ENCODE measurements around the gene MRPL27. TPM values are rescaled to one million over a fixed set of nuclear protein-coding genes. Genes with fewer than 3 reads are reported as not detected.

The MRPL27 gene
- total RNA-seq, 2 experiments from 2014 or later, result 65.7 to 81.8 TPM

DNA sequence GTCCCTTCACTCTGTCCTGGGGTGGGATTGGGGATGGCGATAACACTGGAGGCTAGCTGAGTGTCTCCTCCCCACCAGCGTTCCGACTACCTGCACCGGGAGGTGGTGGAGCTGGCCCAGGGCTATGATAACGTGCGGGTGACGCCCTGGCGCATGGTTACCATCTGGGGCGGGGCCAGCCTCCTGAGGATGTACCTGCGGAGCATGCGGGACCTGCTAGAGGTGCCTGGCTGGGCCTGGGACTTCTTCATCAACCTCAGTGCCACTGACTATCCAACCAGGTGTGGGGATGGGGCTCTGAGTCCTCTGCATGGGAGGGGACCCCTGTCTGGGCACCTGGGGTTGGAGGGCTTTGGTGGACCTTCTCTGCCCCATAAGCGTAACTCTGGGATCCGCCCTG is 18.2 kb downstream of the MRPL27 start:
- no peaks in the 10 kb centered on the region for H3K9me3 Mint-ChIP-seq (ENCODE audit: low read depth)
- H3K4me3 Mint-ChIP-seq, result no peak overlapping the region
- ATAC-seq (no peak), DNase-seq (peak; percentile 37)
- peaks cover 8% of the 10 kb centered on the region for H3K36me3 Mint-ChIP-seq
- no peaks in the 10 kb centered on the region for H3K27me3 Mint-ChIP-seq
- no peak overlapping the region for H3K27ac Mint-ChIP-seq
- H3K4me1 Mint-ChIP-seq, result peaks cover under 1% of the 10 kb centered on the region
- CTCF ChIA-PET, result no interaction called here

DNA sequence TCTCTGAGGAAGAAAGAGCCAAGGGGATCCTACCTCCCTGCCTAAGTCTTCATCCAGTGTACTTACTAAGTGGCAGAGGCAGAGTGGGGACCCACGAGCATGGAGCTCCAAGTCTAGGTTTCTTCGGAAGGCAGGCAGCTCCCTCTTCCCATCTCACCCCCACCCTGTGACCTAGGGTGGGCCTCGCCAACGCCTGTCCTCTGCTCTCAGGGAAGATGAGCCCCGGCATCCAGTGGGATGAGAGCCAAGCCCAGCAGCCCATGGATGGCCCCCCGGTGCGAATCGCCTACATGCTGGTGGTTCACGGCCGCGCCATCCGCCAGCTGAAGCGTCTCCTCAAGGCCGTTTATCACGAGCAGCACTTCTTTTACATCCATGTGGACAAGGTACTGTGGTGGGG is 18.8 kb downstream of the MRPL27 start:
- peaks cover 8% of the 10 kb centered on the region for H3K36me3 Mint-ChIP-seq
- DNase-seq, result peak; percentile 35
- no peak overlapping the region for H3K4me3 Mint-ChIP-seq
- H3K27ac Mint-ChIP-seq, result no peak overlapping the region
- no peaks in the 10 kb centered on the region for H3K27me3 Mint-ChIP-seq
- H3K9me3 Mint-ChIP-seq (ENCODE audit: low read depth), result no peaks in the 10 kb centered on the region
- CTCF ChIA-PET, result no interaction called here
- no peak for ATAC-seq
- peaks cover 5% of the 10 kb centered on the region for H3K4me1 Mint-ChIP-seq

DNA sequence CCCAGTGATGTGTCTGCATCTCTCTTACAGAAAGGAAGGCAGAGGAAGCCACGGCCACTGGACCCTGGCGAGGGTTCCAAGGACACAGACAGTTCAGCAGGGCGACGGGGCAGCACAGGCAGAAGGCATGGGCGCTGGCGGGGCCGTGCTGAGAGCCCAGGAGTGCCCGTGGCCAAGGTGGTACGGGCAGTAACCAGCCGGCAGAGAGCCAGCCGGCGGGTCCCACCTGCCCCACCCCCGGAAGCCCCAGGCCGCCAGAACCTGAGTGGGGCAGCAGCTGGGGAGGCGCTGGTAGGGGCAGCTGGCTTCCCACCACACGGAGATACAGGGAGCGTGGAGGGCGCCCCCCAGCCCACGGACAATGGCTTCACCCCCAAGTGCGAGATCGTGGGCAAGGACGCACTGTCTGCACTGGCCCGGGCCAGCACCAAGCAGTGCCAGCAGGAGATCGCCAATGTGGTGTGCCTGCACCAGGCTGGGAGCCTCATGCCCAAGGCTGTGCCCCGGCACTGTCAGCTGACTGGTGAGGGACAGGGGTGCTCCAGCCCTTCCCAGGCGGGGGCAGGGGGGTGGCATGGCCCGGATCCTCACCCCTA is 19.3 kb downstream of the MRPL27 start:
- ATAC-seq (no peak), DNase-seq (peak; percentile 21)
- no peaks in the 10 kb centered on the region for H3K9me3 Mint-ChIP-seq (ENCODE audit: low read depth)
- H3K27me3 Mint-ChIP-seq, result no peaks in the 10 kb centered on the region
- H3K27ac Mint-ChIP-seq, result no peak overlapping the region
- CTCF ChIA-PET, result no interaction called here
- H3K4me1 Mint-ChIP-seq, result peaks cover 9% of the 10 kb centered on the region
- H3K4me3 Mint-ChIP-seq, result no peak overlapping the region
- peaks cover 8% of the 10 kb centered on the region for H3K36me3 Mint-ChIP-seq

DNA sequence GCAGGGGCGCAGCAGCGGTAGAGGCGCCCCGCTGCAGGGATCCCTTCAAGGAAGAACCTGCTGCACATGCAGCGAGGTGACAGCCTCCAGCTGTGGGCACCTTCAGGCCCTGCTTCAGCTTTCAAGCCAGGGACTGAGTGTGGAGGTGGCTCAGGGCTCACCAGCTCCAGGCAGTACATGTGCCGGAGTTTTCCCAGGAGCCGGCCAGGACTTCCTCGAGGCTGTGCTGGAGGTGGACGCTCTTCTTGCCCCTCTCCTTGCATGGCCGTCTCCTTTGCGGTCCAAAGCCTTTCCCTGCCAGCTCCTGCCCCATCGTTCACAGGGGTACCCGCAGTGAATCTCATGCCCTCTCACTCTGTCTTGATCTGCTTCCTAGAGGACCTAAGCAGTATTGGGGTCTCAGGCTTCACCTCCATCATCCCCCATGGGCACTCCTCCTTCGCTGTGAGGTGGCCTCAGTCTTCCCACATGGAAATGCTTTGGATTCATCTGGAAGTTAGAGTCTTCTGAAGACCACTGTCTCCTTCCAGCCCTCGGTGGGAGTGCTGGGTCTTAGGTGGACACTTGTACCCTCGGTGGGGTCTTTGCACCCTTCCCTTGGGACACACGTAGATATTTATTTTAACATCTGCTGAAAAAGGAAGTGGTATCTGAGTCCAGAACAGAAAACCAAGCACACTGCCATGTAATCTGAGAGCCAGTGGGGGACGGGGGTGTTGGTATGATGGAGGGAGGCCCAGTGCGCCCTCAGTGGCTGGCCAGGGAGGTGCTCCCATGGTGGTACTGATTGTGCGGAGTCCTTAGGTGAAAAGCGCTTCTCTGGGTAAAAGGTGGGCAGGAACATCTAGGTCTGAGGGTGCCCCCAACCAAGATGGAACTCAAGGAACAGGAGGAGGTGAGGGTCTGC is 20.0 kb downstream of the MRPL27 start:
- H3K36me3 Mint-ChIP-seq, result peaks cover 8% of the 10 kb centered on the region
- no peak for ATAC-seq
- peak; percentile 40 for DNase-seq
- no peak overlapping the region for H3K4me3 Mint-ChIP-seq
- H3K27me3 Mint-ChIP-seq, result no peaks in the 10 kb centered on the region
- no peak overlapping the region for H3K27ac Mint-ChIP-seq
- H3K4me1 Mint-ChIP-seq, result peaks cover 16% of the 10 kb centered on the region
- CTCF ChIA-PET, result interaction anchor here (1.1 to 2.5 kb wide), 2 partner anchors 9 to 44 kb away, joined by 3 to 12 read pairs; partner anchors contain the start of gene LRRC59
- no peaks in the 10 kb centered on the region for H3K9me3 Mint-ChIP-seq (ENCODE audit: low read depth)

DNA sequence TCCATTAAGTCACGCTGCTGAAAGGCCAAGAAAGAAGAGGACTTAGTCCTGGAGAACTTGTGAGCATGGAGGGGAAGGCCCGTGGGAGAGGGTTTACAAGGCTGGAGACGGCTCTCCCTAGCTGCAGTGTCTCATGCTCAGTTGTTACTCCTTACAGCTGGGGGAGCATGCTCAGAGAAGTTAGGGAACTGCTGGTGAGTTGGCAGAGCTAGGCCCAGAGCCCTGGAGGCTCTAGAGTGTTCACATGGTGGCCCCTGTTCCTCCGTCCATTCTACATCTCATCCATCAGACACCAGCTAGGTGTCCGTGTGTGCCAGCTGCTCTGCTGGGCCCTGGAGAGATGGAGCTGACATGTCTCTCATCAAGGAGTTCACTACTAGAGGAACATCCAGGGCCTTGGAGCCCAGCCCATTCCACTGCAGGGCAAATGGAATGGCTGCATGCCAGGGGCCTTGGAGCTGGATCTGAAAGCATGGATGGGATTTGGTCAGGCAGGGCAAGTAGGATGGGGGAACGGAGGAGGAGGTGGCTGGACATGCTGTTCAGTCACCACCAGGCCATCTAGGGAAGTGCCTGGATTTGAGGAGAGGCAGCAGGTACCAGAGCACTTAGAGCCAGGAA is 20.8 kb downstream of the MRPL27 start:
- no peaks in the 10 kb centered on the region for H3K27me3 Mint-ChIP-seq
- no peaks in the 10 kb centered on the region for H3K9me3 Mint-ChIP-seq (ENCODE audit: low read depth)
- H3K27ac Mint-ChIP-seq, result no peak overlapping the region
- CTCF ChIA-PET, result interaction anchor here (1.1 to 2.5 kb wide), 2 partner anchors 10 to 45 kb away, joined by 3 to 12 read pairs; partner anchors contain the start of gene LRRC59
- H3K4me3 Mint-ChIP-seq, result no peak overlapping the region
- peaks cover 4% of the 10 kb centered on the region for H3K36me3 Mint-ChIP-seq
- ATAC-seq, result no peak
- peaks cover 23% of the 10 kb centered on the region for H3K4me1 Mint-ChIP-seq
- DNase-seq, result peak; percentile 34

DNA sequence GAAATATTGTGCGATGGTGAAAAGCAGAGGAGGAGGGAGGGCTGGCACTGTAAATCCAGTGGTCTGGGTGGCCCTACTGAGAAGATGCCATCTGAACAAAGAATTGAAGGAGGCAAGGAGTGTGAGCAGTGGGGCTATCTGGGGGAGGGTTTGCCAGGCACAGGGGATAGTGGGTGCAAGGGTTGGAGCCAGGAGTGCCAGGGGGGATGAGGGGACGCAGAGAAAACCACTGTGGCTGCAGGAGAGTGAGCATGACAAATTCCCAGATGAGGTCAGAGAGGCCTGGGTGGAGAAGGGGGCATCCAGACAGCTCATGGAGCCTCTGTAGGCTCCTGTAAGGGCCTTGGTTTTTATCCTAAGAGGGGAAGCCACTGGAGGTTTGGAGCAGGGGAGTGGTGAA is 22.3 kb downstream of the MRPL27 start:
- DNase-seq (peak; percentile 18), ATAC-seq (no peak)
- peaks cover 30% of the 10 kb centered on the region for H3K4me1 Mint-ChIP-seq
- H3K27me3 Mint-ChIP-seq, result no peaks in the 10 kb centered on the region
- H3K27ac Mint-ChIP-seq, result no peak overlapping the region
- H3K9me3 Mint-ChIP-seq (ENCODE audit: low read depth), result no peaks in the 10 kb centered on the region
- no peaks in the 10 kb centered on the region for H3K36me3 Mint-ChIP-seq
- CTCF ChIA-PET, result interaction anchor here (2.5 kb wide), 1 partner anchor 11 kb away, joined by 12 read pairs; no protein-coding TSS in a partner anchor
- H3K4me3 Mint-ChIP-seq, result no peak overlapping the region

DNA sequence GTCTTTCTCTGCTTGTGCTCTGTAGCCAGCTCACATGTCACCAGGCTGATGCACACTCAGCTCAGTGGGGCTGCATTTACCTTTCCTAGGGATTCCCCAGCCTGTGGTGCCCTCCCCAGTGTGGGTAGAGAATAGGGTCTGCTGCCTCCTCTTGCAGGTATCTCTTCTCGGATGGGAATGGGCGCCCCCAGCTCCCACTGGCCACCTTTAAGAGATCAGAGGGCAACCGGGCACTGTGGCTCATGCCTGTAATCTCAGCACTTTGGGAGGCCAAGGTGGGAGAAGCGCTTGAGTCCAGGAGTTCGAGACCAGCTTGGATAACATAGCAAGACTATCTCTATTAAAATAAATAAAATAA is 23.8 kb downstream of the MRPL27 start:
- peak overlapping the region; percentile 25 for H3K4me3 Mint-ChIP-seq
- peaks cover 39% of the 10 kb centered on the region for H3K4me1 Mint-ChIP-seq
- peak overlapping the region; percentile 39 for H3K27ac Mint-ChIP-seq
- H3K27me3 Mint-ChIP-seq, result no peaks in the 10 kb centered on the region
- ATAC-seq, result no peak
- H3K9me3 Mint-ChIP-seq (ENCODE audit: low read depth), result no peaks in the 10 kb centered on the region
- CTCF ChIA-PET, result interaction anchor here (1.1 to 5.0 kb wide), 4 partner anchors 9 to 149 kb away, joined by 3 to 32 read pairs (median 5); no protein-coding TSS in a partner anchor
- no peaks in the 10 kb centered on the region for H3K36me3 Mint-ChIP-seq
- DNase-seq, result peak; percentile 33

DNA sequence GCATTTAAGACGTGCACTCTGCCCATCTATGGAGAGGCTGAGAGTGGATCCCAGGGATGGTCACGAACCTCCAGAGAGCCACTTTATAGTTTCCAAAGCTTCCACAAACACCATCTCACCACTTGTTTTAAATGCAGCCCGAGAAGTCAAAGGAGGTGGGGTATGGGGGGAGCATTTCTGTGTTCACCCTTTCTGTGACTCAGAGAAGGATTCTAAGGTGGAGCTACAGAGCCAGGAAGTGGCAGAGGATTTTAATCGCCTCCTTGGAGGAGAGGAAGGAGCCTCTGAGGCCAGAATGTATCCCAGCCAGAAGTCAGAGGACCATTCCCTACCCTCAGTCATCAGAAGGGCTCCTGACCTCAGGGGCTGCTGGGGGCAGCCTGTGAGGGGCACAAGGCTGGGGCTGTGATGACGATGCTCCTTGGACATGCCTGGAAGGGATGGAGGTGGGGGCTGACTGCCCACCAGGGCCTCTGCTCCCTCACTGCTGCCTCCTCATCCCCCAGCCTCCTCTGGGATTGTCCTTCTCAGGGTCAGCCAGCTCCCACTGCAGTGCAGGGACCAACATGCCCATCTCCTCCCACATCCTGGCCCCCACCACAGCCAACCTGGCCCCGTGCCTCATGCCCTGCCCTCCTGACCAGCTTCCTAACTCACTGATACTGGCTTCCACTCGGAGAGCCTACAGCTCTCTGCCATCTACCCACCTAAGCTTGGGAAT is 24.3 kb downstream of the MRPL27 start:
- Mint-ChIP-seq H3K27me3 (no peaks in the 10 kb centered on the region), H3K4me1 (peaks cover 39% of the 10 kb centered on the region), H3K9me3 (ENCODE audit: low read depth) (no peaks in the 10 kb centered on the region), H3K36me3 (no peaks in the 10 kb centered on the region), H3K27ac (peak overlapping the region; percentile 39), H3K4me3 (peak overlapping the region; percentile 25)
- CTCF ChIA-PET, result interaction anchor here (1.0 to 5.0 kb wide), 5 partner anchors 9 to 148 kb away, joined by 3 to 32 read pairs (median 3); partner anchors contain the start of gene LRRC59
- no peak for ATAC-seq
- DNase-seq, result no peak

DNA sequence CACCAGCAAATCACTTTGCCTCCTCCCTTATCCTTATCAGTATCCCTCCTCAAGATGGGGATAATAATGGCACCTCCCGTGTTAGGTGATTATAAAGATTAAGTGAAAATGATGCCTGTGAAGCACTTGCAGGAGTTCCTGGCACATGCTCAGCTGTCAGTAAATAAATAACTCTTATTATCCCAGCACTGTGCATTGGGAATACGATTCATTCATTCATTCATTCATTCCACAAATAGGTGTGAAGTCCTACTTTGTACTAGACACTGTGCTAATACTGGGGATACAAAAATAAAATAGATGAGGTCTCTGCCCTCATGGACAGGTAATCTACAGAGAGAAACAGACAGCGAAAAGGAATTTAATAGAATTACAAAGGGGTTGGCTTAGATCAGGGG is 25.1 kb downstream of the MRPL27 start:
- H3K9me3 Mint-ChIP-seq (ENCODE audit: low read depth), result no peaks in the 10 kb centered on the region
- peaks cover 39% of the 10 kb centered on the region for H3K4me1 Mint-ChIP-seq
- H3K4me3 Mint-ChIP-seq, result peak overlapping the region; percentile 86
- no peaks in the 10 kb centered on the region for H3K27me3 Mint-ChIP-seq
- CTCF ChIA-PET, result interaction anchor here (1.0 to 5.0 kb wide), 5 partner anchors 11 to 148 kb away, joined by 3 to 32 read pairs (median 4); partner anchors contain the start of gene LRRC59
- ATAC-seq (no peak), DNase-seq (no peak)
- H3K36me3 Mint-ChIP-seq, result no peaks in the 10 kb centered on the region
- H3K27ac Mint-ChIP-seq, result peak overlapping the region; percentile 9

DNA sequence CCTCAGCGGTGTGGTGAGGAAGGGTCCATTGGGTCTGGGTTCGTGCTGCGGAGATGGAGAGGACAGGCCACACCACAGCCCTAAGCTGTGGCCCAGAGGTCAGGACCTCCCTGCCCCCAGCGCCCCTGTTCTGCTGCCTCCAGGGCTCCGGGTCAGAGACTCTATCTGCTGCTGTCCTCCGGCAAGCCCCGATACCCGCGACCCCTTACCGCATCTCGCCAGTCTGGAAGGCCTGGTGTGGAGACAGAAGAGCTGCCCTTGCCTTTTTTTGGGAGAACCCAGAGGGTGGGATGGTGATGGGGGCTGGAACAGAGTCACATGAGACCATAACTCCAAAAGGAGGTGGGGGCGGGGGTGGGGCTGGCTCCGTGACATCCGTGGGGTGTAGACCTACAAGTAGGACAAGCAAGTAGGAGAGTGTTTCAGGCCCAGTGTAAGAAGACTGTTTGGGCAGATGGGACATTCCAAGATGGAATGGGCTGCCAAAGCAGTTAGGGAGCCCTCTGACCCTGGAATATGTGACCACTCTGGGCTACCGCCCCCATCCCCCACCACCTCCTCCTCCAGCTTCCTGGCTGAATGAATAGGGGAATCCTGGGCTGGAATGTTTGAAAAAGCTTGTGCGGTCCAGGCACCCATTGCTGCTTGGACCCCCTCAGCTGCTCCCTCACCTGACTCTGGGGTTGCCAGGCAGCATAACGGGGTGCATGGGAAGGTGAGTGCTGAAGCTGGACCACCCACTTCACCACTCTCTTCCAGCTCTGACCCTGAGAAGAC is 25.7 kb downstream of the MRPL27 start:
- Mint-ChIP-seq H3K27me3 (no peaks in the 10 kb centered on the region), H3K27ac (peak overlapping the region; percentile 85), H3K4me3 (peak overlapping the region; percentile 86), H3K4me1 (peaks cover 39% of the 10 kb centered on the region), H3K36me3 (no peaks in the 10 kb centered on the region), H3K9me3 (ENCODE audit: low read depth) (no peaks in the 10 kb centered on the region)
- DNase-seq, result peak; percentile 40
- CTCF ChIA-PET, result interaction anchor here (1.0 to 5.0 kb wide), 8 partner anchors 10 to 147 kb away, joined by 3 to 32 read pairs (median 5); partner anchors contain the start of gene LRRC59
- ATAC-seq, result no peak

DNA sequence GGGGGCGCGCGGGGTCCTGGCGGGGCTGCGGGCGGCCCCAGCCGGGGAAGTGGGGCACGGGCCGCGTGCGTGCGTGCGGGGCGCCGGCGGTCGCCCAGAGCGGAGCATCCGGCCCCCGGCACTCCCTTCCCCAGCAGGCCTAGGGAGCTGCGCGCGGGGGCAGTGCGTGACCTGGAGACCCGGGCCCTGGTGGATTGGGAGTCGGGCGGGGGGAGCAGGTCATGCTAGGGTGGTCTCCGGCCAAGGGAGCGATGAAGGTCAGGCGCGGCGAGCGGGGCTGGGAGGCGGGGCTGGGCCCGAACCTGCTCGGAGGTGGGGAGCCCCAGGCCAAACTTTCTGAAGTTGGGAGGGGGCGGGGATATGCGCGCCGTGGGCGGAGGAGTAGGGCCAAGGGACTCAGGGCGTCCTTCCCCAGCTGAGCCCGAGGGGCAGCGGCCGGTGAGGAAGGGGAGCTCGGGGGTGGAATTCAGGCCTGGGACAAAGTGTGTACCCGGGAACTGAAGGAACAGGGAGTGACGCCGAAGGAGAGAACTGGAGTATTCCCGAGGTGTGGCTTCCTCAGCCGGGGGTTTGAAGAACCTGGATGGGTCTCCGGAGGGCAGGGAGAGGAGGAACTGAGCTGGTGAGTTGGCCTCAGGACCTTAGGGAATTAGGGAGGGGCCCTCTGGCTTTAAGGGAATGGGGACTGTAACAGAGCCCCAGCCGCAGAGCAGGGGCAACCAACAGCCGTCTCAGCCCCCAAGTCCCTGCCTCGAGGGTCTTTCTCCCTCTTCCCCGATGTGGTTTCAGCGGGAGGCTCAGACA is 26.5 kb downstream of the MRPL27 start:
- Mint-ChIP-seq H3K4me3 (peak overlapping the region; percentile 86), H3K27ac (peak overlapping the region; percentile 85), H3K27me3 (no peaks in the 10 kb centered on the region), H3K9me3 (ENCODE audit: low read depth) (no peaks in the 10 kb centered on the region), H3K36me3 (no peaks in the 10 kb centered on the region), H3K4me1 (peaks cover 39% of the 10 kb centered on the region)
- CTCF ChIA-PET, result interaction anchor here (1.0 to 5.0 kb wide), 6 partner anchors 10 to 133 kb away, joined by 3 to 32 read pairs (median 5); partner anchors contain the start of gene LRRC59
- peak; percentile 68 for ATAC-seq
- DNase-seq, result peak; percentile 70

All from activated CD8-positive, alpha-beta memory T cell treated with anti-CD3 and anti-CD28 coated beads, Interleukin-2, amount 10 ng/mL, durations not matched to agents 7 days and 5 days (primary cell).